Thymus (tissue), 14 donors: Measurements from ENCODE around the gene RRAGC. TPM values are rescaled to one million over a fixed set of nuclear protein-coding genes. Genes with fewer than 3 reads are reported as not detected.
A peak's percentile ranks its signal among the peaks of the same experiment; 100 is the strongest.

Experiments used
- DNase-seq, 9 donors: peaks; one replicate each; pipeline ENCODE4 v3.0.0-alpha.2; 2013; ENCODE audit warnings: low spot score in 9 of 9, low read depth in 6 of 9, missing footprints in 1 of 9
- H3K27ac ChIP-seq, 2 donors: one replicate each; pipeline ENCODE4 v1.5.1; 2013; ENCODE audit warnings: control low read depth in 1 of 2, low read depth in 1 of 2, low read length in 1 of 2, mild to moderate bottlenecking in 1 of 2, moderate library complexity in 1 of 2
- H3K27me3 ChIP-seq, 2 donors: one replicate each; pipeline ENCODE4 v1.5.1; 2013; ENCODE audit warnings: low read length in 1 of 2; ENCODE audit not compliant: control insufficient read depth in 2 of 2, insufficient read depth in 1 of 2
- H3K36me3 ChIP-seq, 2 donors: one replicate each; pipeline ENCODE4 v1.5.1; 2013; ENCODE audit warnings: low read length in 1 of 2, mild to moderate bottlenecking in 1 of 2, moderate library complexity in 1 of 2; ENCODE audit not compliant: control insufficient read depth in 2 of 2, insufficient read depth in 2 of 2
- H3K4me1 ChIP-seq, 2 donors: one replicate each; pipeline ENCODE4 v1.5.1; 2013; ENCODE audit warnings: low read length in 2 of 2; ENCODE audit not compliant: control insufficient read depth in 2 of 2, insufficient read depth in 2 of 2
- H3K4me3 ChIP-seq, 2 donors: one replicate each; pipeline ENCODE4 v1.5.1; 2013; ENCODE audit warnings: low read length in 2 of 2, control low read depth in 1 of 2, mild to moderate bottlenecking in 1 of 2
- H3K9me3 ChIP-seq, 2 donors: one replicate each; pipeline ENCODE4 v1.5.1; 2013; ENCODE audit warnings: low read length in 1 of 2, mild to moderate bottlenecking in 1 of 2; ENCODE audit not compliant: control insufficient read depth in 2 of 2, insufficient read depth in 1 of 2
- WGBS: extraction: QIAGEN DNeasy Blood & Tissue Kit; methylation state at CpG from one replicate; pipeline ENCODE4 v1.1.7; 2013; 5-methylcytosine and 5-hydroxymethylcytosine counted together
- long read RNA-seq, 10 donors: transcript quantifications; one replicate each; lab custom pipeline, GENCODE V29; 2026
- polyA plus RNA-seq: library from polyadenylated mRNA; stranded (reverse); fragments of 200-250 nt; gene quantifications from one replicate; pipeline ENCODE4 v1.2.3, GENCODE V29; 2013
- total RNA-seq: library from RNA; stranded (reverse); fragments of 120-200 nt; gene quantifications from one replicate; pipeline ENCODE4 v1.2.4, GENCODE V29; 2013
- donor health status: healthy.

The RRAGC gene
- 8.8 TPM for total RNA-seq
- 28.6 TPM for polyA plus RNA-seq
- long read RNA-seq, donor 1, partial matches to known transcripts: 0 of 1 reads
- long read RNA-seq, donor 1, other reads (novel, unspliced or antisense): 0 of 1 reads
- long read RNA-seq, donor 2, transcript RRAGC-201 (7 exons, 2,732 nt): major isoform, 25 of 27 reads
- long read RNA-seq, donor 2, partial matches to known transcripts: 0 of 27 reads
- long read RNA-seq, donor 2, other reads (novel, unspliced or antisense): 0 of 27 reads
- long read RNA-seq, donor 3, transcript RRAGC-201 (7 exons, 2,732 nt): major isoform, 10 of 10 reads
- long read RNA-seq, donor 3, partial matches to known transcripts: 0 of 10 reads
- long read RNA-seq, donor 3, other reads (novel, unspliced or antisense): 0 of 10 reads
- long read RNA-seq, donor 4, transcript RRAGC-201 (7 exons, 2,732 nt): major isoform, 5 of 5 reads
- long read RNA-seq, donor 4, partial matches to known transcripts: 0 of 5 reads
- long read RNA-seq, donor 4, other reads (novel, unspliced or antisense): 0 of 5 reads
- long read RNA-seq, donor 5, transcript RRAGC-201 (7 exons, 2,732 nt): major isoform, 13 of 14 reads
- long read RNA-seq, donor 5, partial matches to known transcripts: 0 of 14 reads
- long read RNA-seq, donor 5, other reads (novel, unspliced or antisense): 0 of 14 reads
- long read RNA-seq, donor 6, transcript RRAGC-201 (7 exons, 2,732 nt): major isoform, 15 of 15 reads
- long read RNA-seq, donor 6, partial matches to known transcripts: 0 of 15 reads
- long read RNA-seq, donor 6, other reads (novel, unspliced or antisense): 0 of 15 reads
- long read RNA-seq, donor 7, transcript RRAGC-201 (7 exons, 2,732 nt): major isoform, 15 of 15 reads
- long read RNA-seq, donor 7, partial matches to known transcripts: 0 of 15 reads
- long read RNA-seq, donor 7, other reads (novel, unspliced or antisense): 0 of 15 reads
- long read RNA-seq, donor 8, partial matches to known transcripts: 0 of 3 reads
- long read RNA-seq, donor 8, other reads (novel, unspliced or antisense): 0 of 3 reads
- long read RNA-seq, donor 9, transcript RRAGC-201 (7 exons, 2,732 nt): major isoform, 6 of 6 reads
- long read RNA-seq, donor 9, partial matches to known transcripts: 0 of 6 reads
- long read RNA-seq, donor 9, other reads (novel, unspliced or antisense): 0 of 6 reads
- long read RNA-seq, donor 10, transcript RRAGC-201 (7 exons, 2,732 nt): major isoform, 6 of 7 reads
- long read RNA-seq, donor 10, partial matches to known transcripts: 0 of 7 reads
- long read RNA-seq, donor 10, other reads (novel, unspliced or antisense): 0 of 7 reads

- peaks cover 14 to 19% of the 10 kb centered on the region in 2 donors for H3K4me1 ChIP-seq
- H3K27me3 ChIP-seq: no peaks in the 10 kb centered on the region
- H3K36me3 ChIP-seq: peaks cover 5 to 10% of the 10 kb centered on the region in 2 donors
- peak within 1 kb of the TSS; percentile 53 to 82 for H3K27ac ChIP-seq
- peak; percentile 84 to 98 (median 94) for DNase-seq
- H3K9me3 ChIP-seq: no peaks in the 10 kb centered on the region
- peak within 1 kb of the TSS; percentile 71 to 83 for H3K4me3 ChIP-seq
- WGBS: under 1% methylated on average over 69 of the region's 70 CpGs
Observed at GRCh38 chr1:38859561-38860453, at the start of gene RRAGC. TSS of gene RRAGC (minus strand) at chr1:38859772. CDS start at chr1:38859646, 126 bp downstream.

- Histone ChIP-seq H3K4me3 (no peak overlapping the region), H3K27ac (no peak overlapping the region), H3K9me3 (peaks cover 0 to 5% of the 10 kb centered on the region in 2 donors), H3K27me3 (no peaks in the 10 kb centered on the region), H3K36me3 (no peaks in the 10 kb centered on the region), H3K4me1 (no peaks in the 10 kb centered on the region)
- 91% methylated on average over 13 of the region's 13 CpGs for WGBS
- DNase-seq: no peak
Observed at GRCh38 chr1:38908821-38909220, 49.2 kb upstream of the RRAGC start.

GRCh38 chr1:38905985-38906384 lies 46.4 kb upstream of the RRAGC start:
- H3K27me3 ChIP-seq: no peaks in the 10 kb centered on the region
- H3K4me3 ChIP-seq: no peak overlapping the region
- WGBS: 74% methylated on average over 2 of the region's 2 CpGs
- H3K4me1 ChIP-seq: no peaks in the 10 kb centered on the region
- H3K9me3 ChIP-seq: peaks cover 0 to 5% of the 10 kb centered on the region in 2 donors
- DNase-seq: no peak
- no peak overlapping the region for H3K27ac ChIP-seq
- H3K36me3 ChIP-seq: no peaks in the 10 kb centered on the region

- 92% methylated on average over 4 of the region's 4 CpGs for WGBS
Observed at GRCh38 chr1:38899560-38899959, 40.0 kb upstream of the RRAGC start.

GRCh38 chr1:38898653-38899230 lies 39.2 kb upstream of the RRAGC start:
- H3K27me3 ChIP-seq: no peaks in the 10 kb centered on the region
- no peaks in the 10 kb centered on the region for H3K4me1 ChIP-seq
- no peak overlapping the region for H3K4me3 ChIP-seq
- DNase-seq: no peak
- no peak overlapping the region for H3K27ac ChIP-seq
- H3K36me3 ChIP-seq: no peaks in the 10 kb centered on the region
- no peaks in the 10 kb centered on the region for H3K9me3 ChIP-seq

More at GRCh38 chr1:38899560-38899959, 40.0 kb upstream of the RRAGC start:
- H3K36me3 ChIP-seq: no peaks in the 10 kb centered on the region
- H3K4me1 ChIP-seq: no peaks in the 10 kb centered on the region
- no peak for DNase-seq
- H3K9me3 ChIP-seq: no peaks in the 10 kb centered on the region
- H3K4me3 ChIP-seq: no peak overlapping the region
- H3K27me3 ChIP-seq: no peaks in the 10 kb centered on the region
- H3K27ac ChIP-seq: no peak overlapping the region

- DNase-seq: no peak
- WGBS: 97% methylated on average over 2 of the region's 2 CpGs
- Histone ChIP-seq H3K4me1 (no peaks in the 10 kb centered on the region), H3K36me3 (no peaks in the 10 kb centered on the region), H3K4me3 (no peak overlapping the region), H3K9me3 (no peaks in the 10 kb centered on the region), H3K27ac (no peak overlapping the region), H3K27me3 (no peaks in the 10 kb centered on the region)
Observed at GRCh38 chr1:38896169-38896568, 36.6 kb upstream of the RRAGC start.

- Histone ChIP-seq H3K36me3 (no peaks in the 10 kb centered on the region), H3K27ac (no peak overlapping the region)
- WGBS: 96% methylated on average over 1 of the region's 1 CpG
Observed at GRCh38 chr1:38892976-38893375, 33.4 kb upstream of the RRAGC start.

GRCh38 chr1:38891753-38892152 lies 32.2 kb upstream of the RRAGC start:
- Histone ChIP-seq H3K27me3 (no peaks in the 10 kb centered on the region), H3K9me3 (no peaks in the 10 kb centered on the region), H3K4me3 (no peak overlapping the region), H3K36me3 (no peaks in the 10 kb centered on the region), H3K4me1 (no peaks in the 10 kb centered on the region), H3K27ac (no peak overlapping the region)
- 98% methylated on average over 1 of the region's 1 CpG for WGBS
- no peak for DNase-seq

More at GRCh38 chr1:38892976-38893375, 33.4 kb upstream of the RRAGC start:
- DNase-seq: no peak
- Histone ChIP-seq H3K4me1 (no peaks in the 10 kb centered on the region), H3K27me3 (no peaks in the 10 kb centered on the region), H3K9me3 (no peaks in the 10 kb centered on the region), H3K4me3 (no peak overlapping the region)
